ENCODE measurements around the gene CMIP. TPM values are rescaled to one million over a fixed set of nuclear protein-coding genes. Genes with fewer than 3 reads are reported as not detected.

CMIP gene
- total RNA-seq, 6 experiments from 2014 or later: 12.2 to 23.0 (median 16.5) TPM

GRCh38 chr16:81562926-81563325 lies 118.3 kb downstream of the CMIP start:
- no peaks in the 10 kb centered on the region for H3K36me3 ChIP-seq
- DNase-seq: no peak

GRCh38 chr16:81564421-81564911 lies 119.9 kb downstream of the CMIP start:
- H3K4me3 ChIP-seq: no peak overlapping the region
- peaks cover 0 to 6% (median 0%) of the 10 kb centered on the region in 4 donors for H3K4me1 ChIP-seq
- no peak for TF ChIP-seq POLR2A (IDR thresholded peaks at IDR 0.05)
- no peak for TF ChIP-seq CTCF (IDR thresholded peaks at IDR 0.05)
- no peak for DNase-seq
- intact Hi-C loops (cut with DNase I): no loop called here
- no peaks in the 10 kb centered on the region for H3K9me3 ChIP-seq
- WGBS (ENCODE audit: insufficient coverage, low coverage, low lambda C conversion rate, missing lambda C conversion rate): 91% methylated on average over 10 of the region's 10 CpGs
- H3K27ac ChIP-seq: no peak overlapping the region
- H3K27me3 ChIP-seq: no peaks in the 10 kb centered on the region
- no peak for ATAC-seq
- H3K36me3 ChIP-seq: no peaks in the 10 kb centered on the region

More at GRCh38 chr16:81562926-81563325, 118.3 kb downstream of the CMIP start:
- 88% methylated on average over 6 of the region's 8 CpGs for WGBS (ENCODE audit: insufficient coverage, low coverage, low lambda C conversion rate, missing lambda C conversion rate)
- Histone ChIP-seq H3K4me1 (peaks cover 0 to 12% (median under 1%) of the 10 kb centered on the region in 4 donors), H3K27me3 (no peaks in the 10 kb centered on the region), H3K27ac (no peak overlapping the region), H3K4me3 (no peak overlapping the region), H3K9me3 (no peaks in the 10 kb centered on the region)
- no peak for ATAC-seq
- TF ChIP-seq CTCF (IDR thresholded peaks at IDR 0.05) (no peak), POLR2A (IDR thresholded peaks at IDR 0.05) (no peak)
- intact Hi-C loops (cut with DNase I): no loop called here

- Histone ChIP-seq H3K36me3 (no peaks in the 10 kb centered on the region), H3K9me3 (no peaks in the 10 kb centered on the region), H3K27me3 (no peaks in the 10 kb centered on the region), H3K27ac (no peak overlapping the region), H3K4me3 (no peak overlapping the region), H3K4me1 (peaks cover 0 to 6% (median 3%) of the 10 kb centered on the region in 4 donors)
- DNase-seq (no peak), ATAC-seq (no peak)
- WGBS (ENCODE audit: insufficient coverage, low coverage, low lambda C conversion rate, missing lambda C conversion rate): 71% methylated on average over 12 of the region's 20 CpGs
- intact Hi-C loops (cut with DNase I): no loop called here
- TF ChIP-seq CTCF (IDR thresholded peaks at IDR 0.05) (no peak), POLR2A (IDR thresholded peaks at IDR 0.05) (no peak)
These were observed 120.9 kb downstream of the CMIP start for GRCh38 chr16:81565321-81566028.

- DNase-seq (no peak), ATAC-seq (peak in 1 of 4 donors; percentile 3)
- H3K4me1 ChIP-seq: peaks cover 0 to 6% (median 3%) of the 10 kb centered on the region in 4 donors
- no peaks in the 10 kb centered on the region for H3K36me3 ChIP-seq
- no peaks in the 10 kb centered on the region for H3K9me3 ChIP-seq
- intact Hi-C loops (cut with DNase I): no loop called here
- TF ChIP-seq CTCF (IDR thresholded peaks at IDR 0.05) (no peak), POLR2A (IDR thresholded peaks at IDR 0.05) (no peak)
- H3K27ac ChIP-seq: no peak overlapping the region
- no peaks in the 10 kb centered on the region for H3K27me3 ChIP-seq
- no peak overlapping the region for H3K4me3 ChIP-seq
- 100% methylated on average over 1 of the region's 7 CpGs for WGBS (ENCODE audit: insufficient coverage, low coverage, low lambda C conversion rate, missing lambda C conversion rate)
These were observed 121.7 kb downstream of the CMIP start for GRCh38 chr16:81566086-81567007.

Measured in right lobe of liver (tissue), 6 donors.